Measurements from ENCODE around the gene RAB8B. TPM values are rescaled to one million over a fixed set of nuclear protein-coding genes. Genes with fewer than 3 reads are reported as not detected.

The RAB8B gene
- polyA plus RNA-seq, 4 donors, result 9.8 to 19.6 (median 13.9) TPM

DNA sequence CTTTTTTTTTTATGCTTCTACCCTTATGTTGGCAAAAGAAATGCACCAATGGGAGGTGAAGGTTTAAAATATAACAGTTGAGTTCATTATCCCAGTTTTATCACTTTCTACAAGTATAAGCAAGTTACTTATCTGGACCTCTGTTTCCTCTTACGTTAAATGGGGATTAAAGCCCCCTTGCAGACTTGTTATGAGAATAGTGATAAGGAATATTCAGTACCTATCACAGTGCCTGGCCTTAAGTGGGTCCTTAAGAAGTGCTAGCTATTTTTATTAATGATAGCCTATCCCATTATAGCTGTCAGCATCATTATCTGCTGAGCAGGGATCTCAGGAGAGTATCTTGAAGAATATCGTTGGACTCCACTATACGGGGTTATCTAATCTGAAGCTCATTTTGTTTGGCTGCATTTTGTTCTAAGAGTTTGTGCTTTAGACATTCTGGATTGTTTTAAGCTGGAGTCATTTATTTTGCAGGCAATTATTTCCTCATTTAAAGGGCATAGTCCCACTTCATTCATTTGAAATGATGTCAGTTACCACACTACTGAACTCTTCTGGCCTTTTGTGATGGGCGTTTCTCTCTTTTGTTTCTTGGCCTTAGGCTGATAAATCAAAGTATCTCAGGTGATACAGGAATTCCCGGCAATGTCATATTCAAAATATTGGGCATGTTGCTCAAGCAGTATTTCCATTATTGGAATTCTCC lies 28.8 kb downstream of the RAB8B start:
- Histone ChIP-seq H3K4me1 (ENCODE audit: control insufficient read depth in 3 of 3, insufficient read depth in 2 of 3, low read depth in 1 of 3, low read length in 2 of 3) (peaks cover 9 to 20% (median 17%) of the 10 kb centered on the region in 3 donors), H3K27ac (ENCODE audit: low read depth in 1 of 3, low read length in 2 of 3) (peak overlapping the region; percentile 32 to 67 (median 66)), H3K27me3 (ENCODE audit: control insufficient read depth in 3 of 3, insufficient read depth in 3 of 3, low read length in 3 of 3) (no peaks in the 10 kb centered on the region), H3K36me3 (ENCODE audit: control insufficient read depth in 3 of 3, insufficient read depth in 2 of 3, low read depth in 1 of 3, low read length in 3 of 3) (no peaks in the 10 kb centered on the region), H3K4me3 (ENCODE audit: low read depth in 1 of 3, low read length in 3 of 3) (no peak overlapping the region), H3K9me3 (ENCODE audit: control insufficient read depth in 2 of 2, insufficient read depth in 1 of 2, low read depth in 1 of 2, low read length in 1 of 2) (no peaks in the 10 kb centered on the region)
- FAIRE-seq (no peak), DNase-seq (peak; percentile 85 to 92)
- 10 to 41% (median 31%) methylated on average over 5 of the region's 5 CpGs for WGBS, 3 donors

DNA sequence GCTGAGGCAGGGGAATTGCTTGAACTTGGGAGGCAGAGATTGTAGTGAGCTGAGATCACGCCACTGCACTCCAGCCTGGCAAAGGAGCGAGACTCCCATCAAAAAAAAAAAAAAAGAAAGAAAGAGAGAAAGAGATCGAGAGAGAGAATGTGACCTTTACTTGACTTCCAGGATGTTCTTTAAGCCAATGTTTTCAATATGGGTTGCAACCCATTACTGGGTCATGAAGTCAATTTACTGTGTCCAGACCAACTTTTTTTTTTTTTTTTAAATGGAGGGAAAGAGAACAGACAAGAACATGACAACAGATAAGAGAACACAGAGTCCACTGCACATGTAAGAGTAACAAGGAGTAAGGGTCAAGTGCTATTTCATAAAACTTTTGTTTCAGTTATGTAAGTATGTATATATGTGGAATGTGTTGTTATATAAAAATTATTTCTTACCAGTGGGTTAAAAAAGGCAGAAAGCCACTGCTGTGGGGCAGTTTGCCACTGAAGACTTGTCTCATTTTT lies 29.8 kb downstream of the RAB8B start:
- FAIRE-seq (no peak), DNase-seq (peak; percentile 48 to 65)
- H3K4me1 ChIP-seq (ENCODE audit: control insufficient read depth in 3 of 3, insufficient read depth in 2 of 3, low read depth in 1 of 3, low read length in 2 of 3), result peaks cover 9 to 20% (median 17%) of the 10 kb centered on the region in 3 donors
- 75 to 87% (median 77%) methylated on average over 3 of the region's 3 CpGs for WGBS, 3 donors
- peak overlapping the region; percentile 14 to 55 (median 31) for H3K27ac ChIP-seq (ENCODE audit: low read depth in 1 of 3, low read length in 2 of 3)
- H3K4me3 ChIP-seq (ENCODE audit: low read depth in 1 of 3, low read length in 3 of 3), result no peak overlapping the region
- H3K27me3 ChIP-seq (ENCODE audit: control insufficient read depth in 3 of 3, insufficient read depth in 3 of 3, low read length in 3 of 3), result no peaks in the 10 kb centered on the region
- no peaks in the 10 kb centered on the region for H3K9me3 ChIP-seq (ENCODE audit: control insufficient read depth in 2 of 2, insufficient read depth in 1 of 2, low read depth in 1 of 2, low read length in 1 of 2)
- H3K36me3 ChIP-seq (ENCODE audit: control insufficient read depth in 3 of 3, insufficient read depth in 2 of 3, low read depth in 1 of 3, low read length in 3 of 3), result no peaks in the 10 kb centered on the region

DNA sequence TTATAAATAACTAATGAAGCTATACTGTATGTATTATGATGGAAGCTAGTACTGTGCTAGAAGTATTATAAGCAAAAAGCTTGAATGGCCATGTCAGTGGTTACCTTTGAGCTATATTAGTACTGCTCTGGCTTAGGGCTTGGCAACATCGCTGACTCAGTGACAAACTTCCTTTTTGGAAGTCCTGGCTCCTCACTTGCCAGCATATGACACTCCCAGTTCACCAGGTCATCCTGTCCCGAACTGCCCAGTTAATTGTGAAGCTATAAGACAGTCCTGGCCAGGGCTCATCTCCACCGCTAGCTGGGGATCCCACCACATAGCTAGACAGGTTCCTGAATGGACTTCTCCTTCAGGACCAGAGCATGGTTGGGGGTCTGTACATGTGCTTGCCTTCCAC lies 31.9 kb downstream of the RAB8B start:
- Histone ChIP-seq H3K27me3 (ENCODE audit: control insufficient read depth in 3 of 3, insufficient read depth in 3 of 3, low read length in 3 of 3) (no peaks in the 10 kb centered on the region), H3K9me3 (ENCODE audit: control insufficient read depth in 2 of 2, insufficient read depth in 1 of 2, low read depth in 1 of 2, low read length in 1 of 2) (no peaks in the 10 kb centered on the region), H3K36me3 (ENCODE audit: control insufficient read depth in 3 of 3, insufficient read depth in 2 of 3, low read depth in 1 of 3, low read length in 3 of 3) (no peaks in the 10 kb centered on the region), H3K27ac (ENCODE audit: low read depth in 1 of 3, low read length in 2 of 3) (peak overlapping the region in 2 of 3 donors; percentile 9 to 45), H3K4me3 (ENCODE audit: low read depth in 1 of 3, low read length in 3 of 3) (no peak overlapping the region), H3K4me1 (ENCODE audit: control insufficient read depth in 3 of 3, insufficient read depth in 2 of 3, low read depth in 1 of 3, low read length in 2 of 3) (peaks cover 12 to 20% (median 20%) of the 10 kb centered on the region in 3 donors)
- 49 to 68% (median 58%) methylated on average over 3 of the region's 3 CpGs for WGBS, 3 donors
- no peak for FAIRE-seq
- peak in 1 of 2 donors; percentile 63 for DNase-seq

DNA sequence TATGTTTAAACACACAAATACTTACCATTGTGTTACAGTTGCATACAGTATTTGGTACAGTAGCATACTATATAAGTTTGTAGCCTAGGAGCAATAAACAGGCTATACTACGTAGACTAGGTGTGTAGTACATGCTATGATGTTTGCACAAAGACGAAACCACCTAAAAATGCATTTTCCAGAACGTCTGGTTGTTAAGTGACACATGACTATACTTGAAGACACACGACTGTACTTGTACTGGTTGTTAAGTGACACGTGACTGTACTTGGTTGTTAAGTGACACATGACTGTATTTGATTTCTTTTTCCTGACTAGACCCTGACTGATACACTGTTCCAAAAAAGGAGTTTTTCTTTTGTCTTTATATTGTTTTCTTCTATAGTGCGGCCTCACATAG lies 34.1 kb downstream of the RAB8B start:
- Histone ChIP-seq H3K36me3 (ENCODE audit: control insufficient read depth in 3 of 3, insufficient read depth in 2 of 3, low read depth in 1 of 3, low read length in 3 of 3) (no peaks in the 10 kb centered on the region), H3K4me3 (ENCODE audit: low read depth in 1 of 3, low read length in 3 of 3) (no peak overlapping the region), H3K27ac (ENCODE audit: low read depth in 1 of 3, low read length in 2 of 3) (no peak overlapping the region), H3K4me1 (ENCODE audit: control insufficient read depth in 3 of 3, insufficient read depth in 2 of 3, low read depth in 1 of 3, low read length in 2 of 3) (peaks cover 15 to 19% (median 15%) of the 10 kb centered on the region in 3 donors), H3K27me3 (ENCODE audit: control insufficient read depth in 3 of 3, insufficient read depth in 3 of 3, low read length in 3 of 3) (no peaks in the 10 kb centered on the region), H3K9me3 (ENCODE audit: control insufficient read depth in 2 of 2, insufficient read depth in 1 of 2, low read depth in 1 of 2, low read length in 1 of 2) (no peaks in the 10 kb centered on the region)
- peak in 1 of 2 donors; percentile 16 for DNase-seq
- 74 to 77% (median 75%) methylated on average over 6 of the region's 6 CpGs for WGBS, 3 donors
- FAIRE-seq, result no peak

DNA sequence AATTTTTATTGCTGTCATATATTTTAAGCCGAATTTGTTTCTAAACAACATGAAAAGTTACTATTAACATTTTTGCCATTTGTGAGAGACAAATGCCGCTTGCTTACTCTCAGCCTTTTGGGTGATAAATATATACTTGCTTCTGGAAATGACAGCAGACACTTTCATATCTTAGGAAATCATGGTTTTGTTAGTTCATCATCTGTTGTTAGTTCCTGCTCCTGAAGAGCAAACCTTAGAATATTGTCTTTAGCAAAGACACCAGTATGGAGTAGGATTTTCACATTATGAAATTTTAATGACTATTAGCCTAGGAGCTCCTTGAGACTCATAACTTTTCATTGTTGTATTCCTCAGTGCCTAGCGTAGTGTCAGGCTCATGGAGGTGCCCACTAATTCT lies 36.0 kb downstream of the RAB8B start:
- no peak for DNase-seq
- Histone ChIP-seq H3K9me3 (ENCODE audit: control insufficient read depth in 2 of 2, insufficient read depth in 1 of 2, low read depth in 1 of 2, low read length in 1 of 2) (no peaks in the 10 kb centered on the region), H3K27me3 (ENCODE audit: control insufficient read depth in 3 of 3, insufficient read depth in 3 of 3, low read length in 3 of 3) (no peaks in the 10 kb centered on the region), H3K4me1 (ENCODE audit: control insufficient read depth in 3 of 3, insufficient read depth in 2 of 3, low read depth in 1 of 3, low read length in 2 of 3) (peaks cover 11 to 15% (median 15%) of the 10 kb centered on the region in 3 donors), H3K36me3 (ENCODE audit: control insufficient read depth in 3 of 3, insufficient read depth in 2 of 3, low read depth in 1 of 3, low read length in 3 of 3) (no peaks in the 10 kb centered on the region), H3K4me3 (ENCODE audit: low read depth in 1 of 3, low read length in 3 of 3) (no peak overlapping the region), H3K27ac (ENCODE audit: low read depth in 1 of 3, low read length in 2 of 3) (no peak overlapping the region)
- 83 to 90% (median 86%) methylated on average over 3 of the region's 3 CpGs for WGBS, 3 donors
- no peak for FAIRE-seq

DNA sequence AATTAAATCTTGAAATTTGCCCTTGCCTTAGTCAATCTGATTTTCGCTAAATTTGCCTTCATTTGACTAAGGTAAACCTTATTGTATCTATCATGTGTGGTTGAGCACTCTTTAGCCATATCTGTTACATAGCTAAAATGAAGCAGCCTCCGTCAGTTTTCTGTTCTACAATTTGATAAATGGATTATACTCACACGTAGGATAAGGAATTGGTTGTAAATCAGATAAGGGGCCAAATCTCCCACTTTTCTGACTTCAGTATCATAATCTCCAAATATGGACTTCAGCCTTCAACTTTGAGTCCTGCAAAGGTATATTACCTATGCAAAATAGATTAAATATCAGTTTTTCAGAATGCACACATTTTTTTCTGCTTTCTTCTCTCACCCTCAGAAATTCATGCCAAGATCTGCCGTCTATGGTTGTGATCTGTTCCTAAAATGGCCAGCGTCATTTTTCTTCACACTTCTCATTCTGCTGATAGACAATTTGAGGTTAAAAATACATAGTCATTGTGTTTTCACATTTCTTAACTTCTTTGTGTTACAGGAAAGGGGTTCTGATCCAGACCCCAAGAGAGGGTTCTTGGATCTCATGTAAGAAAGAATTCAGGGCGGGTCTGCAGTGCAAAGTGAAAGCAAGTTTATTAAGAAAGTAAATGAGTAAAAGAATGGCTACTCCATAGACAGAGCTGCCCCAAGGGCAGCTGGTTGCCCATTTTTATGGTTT lies 36.9 kb downstream of the RAB8B start:
- no peak overlapping the region for H3K4me3 ChIP-seq (ENCODE audit: low read depth in 1 of 3, low read length in 3 of 3)
- H3K27ac ChIP-seq (ENCODE audit: low read depth in 1 of 3, low read length in 2 of 3), result peak overlapping the region in 2 of 3 donors; percentile 1 to 64
- peak in 1 of 2 donors; percentile 15 for DNase-seq
- H3K27me3 ChIP-seq (ENCODE audit: control insufficient read depth in 3 of 3, insufficient read depth in 3 of 3, low read length in 3 of 3), result no peaks in the 10 kb centered on the region
- H3K9me3 ChIP-seq (ENCODE audit: control insufficient read depth in 2 of 2, insufficient read depth in 1 of 2, low read depth in 1 of 2, low read length in 1 of 2), result no peaks in the 10 kb centered on the region
- peaks cover 11 to 15% (median 14%) of the 10 kb centered on the region in 3 donors for H3K4me1 ChIP-seq (ENCODE audit: control insufficient read depth in 3 of 3, insufficient read depth in 2 of 3, low read depth in 1 of 3, low read length in 2 of 3)
- FAIRE-seq, result no peak
- WGBS, 3 donors, result 40 to 66% (median 55%) methylated on average over 6 of the region's 6 CpGs
- no peaks in the 10 kb centered on the region for H3K36me3 ChIP-seq (ENCODE audit: control insufficient read depth in 3 of 3, insufficient read depth in 2 of 3, low read depth in 1 of 3, low read length in 3 of 3)

DNA sequence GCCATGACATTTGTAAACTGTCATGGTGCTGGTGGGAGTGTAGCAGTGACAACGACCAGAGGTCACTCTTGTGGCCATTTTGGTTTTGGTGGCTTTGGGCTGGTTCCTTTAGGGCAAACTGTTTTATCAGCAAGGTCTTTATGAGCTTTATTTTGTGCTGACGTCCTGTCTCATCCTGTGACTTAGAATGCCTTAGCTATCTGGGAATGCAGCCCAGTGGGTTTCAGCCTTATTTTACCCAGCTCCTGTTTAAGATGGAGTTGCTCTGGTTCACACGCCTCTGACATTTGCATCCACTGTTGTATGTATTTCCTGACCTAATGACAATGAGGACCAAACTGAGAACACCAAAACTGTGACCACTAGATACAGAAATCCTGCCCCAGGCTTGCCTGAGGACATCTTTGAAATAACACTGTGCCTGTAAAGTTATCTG lies 37.6 kb downstream of the RAB8B start:
- DNase-seq, result no peak
- H3K27ac ChIP-seq (ENCODE audit: low read depth in 1 of 3, low read length in 2 of 3), result peak overlapping the region in 2 of 3 donors; percentile 3 to 64
- 74 to 87% (median 79%) methylated on average over 3 of the region's 3 CpGs for WGBS, 3 donors
- H3K4me3 ChIP-seq (ENCODE audit: low read depth in 1 of 3, low read length in 3 of 3), result no peak overlapping the region
- H3K36me3 ChIP-seq (ENCODE audit: control insufficient read depth in 3 of 3, insufficient read depth in 2 of 3, low read depth in 1 of 3, low read length in 3 of 3), result no peaks in the 10 kb centered on the region
- no peaks in the 10 kb centered on the region for H3K27me3 ChIP-seq (ENCODE audit: control insufficient read depth in 3 of 3, insufficient read depth in 3 of 3, low read length in 3 of 3)
- no peaks in the 10 kb centered on the region for H3K9me3 ChIP-seq (ENCODE audit: control insufficient read depth in 2 of 2, insufficient read depth in 1 of 2, low read depth in 1 of 2, low read length in 1 of 2)
- FAIRE-seq, result no peak
- peaks cover 8 to 15% (median 9%) of the 10 kb centered on the region in 3 donors for H3K4me1 ChIP-seq (ENCODE audit: control insufficient read depth in 3 of 3, insufficient read depth in 2 of 3, low read depth in 1 of 3, low read length in 2 of 3)

DNA sequence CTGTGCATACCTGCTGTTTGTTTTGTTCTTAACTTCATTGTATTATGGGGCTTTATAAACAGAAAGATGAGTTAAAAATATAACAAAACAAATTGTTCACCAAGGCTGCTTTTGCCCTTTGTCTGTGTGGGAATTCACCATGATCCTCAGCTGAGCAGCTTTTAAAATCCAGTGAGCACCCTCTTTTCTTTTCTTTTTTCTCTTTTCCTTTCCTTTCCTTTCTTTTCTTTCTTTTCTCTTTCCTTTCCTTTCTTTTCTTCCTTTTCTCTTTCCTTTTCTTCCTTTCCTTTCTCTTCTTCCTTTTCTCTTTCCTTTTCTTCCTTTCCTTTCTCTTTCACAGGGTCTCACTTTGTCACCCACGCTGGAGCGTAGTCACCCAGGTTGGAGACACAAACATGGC lies 38.3 kb downstream of the RAB8B start:
- WGBS, 3 donors, result 86 to 95% (median 93%) methylated on average over 2 of the region's 2 CpGs

More for the DNA sequence above, 38.3 kb downstream of the RAB8B start:
- no peak for FAIRE-seq
- Histone ChIP-seq H3K27me3 (ENCODE audit: control insufficient read depth in 3 of 3, insufficient read depth in 3 of 3, low read length in 3 of 3) (no peaks in the 10 kb centered on the region), H3K27ac (ENCODE audit: low read depth in 1 of 3, low read length in 2 of 3) (peak overlapping the region in 1 of 3 donors; percentile 50), H3K4me1 (ENCODE audit: control insufficient read depth in 3 of 3, insufficient read depth in 2 of 3, low read depth in 1 of 3, low read length in 2 of 3) (peaks cover 8 to 15% (median 9%) of the 10 kb centered on the region in 3 donors), H3K4me3 (ENCODE audit: low read depth in 1 of 3, low read length in 3 of 3) (no peak overlapping the region), H3K36me3 (ENCODE audit: control insufficient read depth in 3 of 3, insufficient read depth in 2 of 3, low read depth in 1 of 3, low read length in 3 of 3) (no peaks in the 10 kb centered on the region), H3K9me3 (ENCODE audit: control insufficient read depth in 2 of 2, insufficient read depth in 1 of 2, low read depth in 1 of 2, low read length in 1 of 2) (no peaks in the 10 kb centered on the region)
- DNase-seq, result no peak
